NCI-H146 treated with DMSO at 0.1 percent for 48 hours (cell line): Measurements from ENCODE around the gene ANXA6.

ENCODE experiments used
- DNase-seq: peaks from one replicate; lab custom pipeline; 2025; ENCODE audit not compliant: unreplicated experiment; lab: John Stamatoyannopoulos, UW

Gene ANXA6

GRCh38 chr5:151067632-151068432, 89.7 kb downstream of the ANXA6 start:
- no peak for DNase-seq

DNA sequence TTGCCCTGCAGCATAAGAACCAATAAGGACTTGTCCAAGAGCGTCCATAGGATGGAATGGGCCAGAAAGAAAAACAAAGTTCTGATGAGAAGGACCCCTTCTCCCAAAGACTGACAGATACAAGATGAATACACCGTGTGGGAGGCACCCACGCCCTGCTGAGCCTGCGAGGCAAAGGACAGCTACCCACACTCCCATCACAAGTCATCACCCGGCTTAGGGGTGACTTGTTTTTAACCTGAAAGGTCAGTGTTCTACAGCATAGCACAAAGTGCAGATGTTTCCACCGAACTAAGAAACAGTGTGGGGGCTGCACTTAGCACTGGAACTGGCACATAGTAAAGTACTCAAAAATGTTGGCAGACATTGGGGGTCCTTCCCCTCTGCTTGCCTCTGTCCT, 90.7 kb downstream of the ANXA6 start:
- DNase-seq: no peak

DNA sequence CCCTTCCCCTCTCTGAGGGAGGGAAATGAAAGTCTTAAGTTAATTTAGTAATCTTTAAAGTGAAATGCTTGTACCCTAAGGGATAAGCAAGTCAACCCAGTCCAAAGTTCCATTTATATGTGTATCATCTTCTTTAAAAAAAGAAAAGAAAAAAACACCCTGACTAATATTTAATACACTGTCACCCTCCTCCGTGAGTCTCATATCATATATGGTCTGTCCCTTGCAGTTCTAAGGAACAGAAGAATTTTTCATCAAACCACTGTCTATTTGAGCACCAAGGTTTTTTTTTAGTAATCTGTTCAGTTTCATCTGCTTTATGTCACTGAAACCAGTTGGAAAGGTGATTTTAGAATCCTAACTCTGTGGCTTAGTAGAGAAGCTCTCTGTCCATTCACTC, 92.0 kb downstream of the ANXA6 start:
- no peak for DNase-seq

DNA sequence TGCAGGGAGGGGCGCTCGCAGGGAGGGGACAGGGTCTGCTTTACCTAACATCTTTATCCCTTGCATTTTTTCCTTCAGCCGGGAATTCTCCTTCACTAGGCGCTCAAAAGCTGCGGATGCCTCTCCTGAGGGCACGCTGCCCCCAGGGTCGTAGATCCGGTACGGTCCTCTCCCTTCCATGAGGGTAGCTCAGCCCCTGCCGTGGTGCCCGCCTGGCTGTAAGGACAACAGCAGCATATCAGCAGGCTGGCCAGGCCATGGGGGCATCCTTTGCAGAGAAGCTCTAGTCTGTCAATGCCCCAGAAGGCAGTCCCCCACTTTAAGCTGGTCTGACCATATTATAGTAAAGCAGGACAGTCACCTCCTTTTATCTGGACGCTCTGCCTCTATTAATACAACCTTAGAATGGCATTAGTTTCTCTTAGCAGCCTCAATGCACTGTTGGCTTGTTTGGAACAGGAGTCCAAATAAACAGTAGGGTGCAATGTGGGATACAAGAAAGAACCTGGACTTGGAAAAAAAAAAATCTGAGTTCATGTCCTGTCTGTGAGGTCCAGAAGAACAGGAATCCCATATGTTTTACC, 92.6 kb downstream of the ANXA6 start:
- DNase-seq: no peak

- DNase-seq: no peak
Measured at GRCh38 chr5:151063142-151063989, 94.2 kb downstream of the ANXA6 start.

GRCh38 chr5:151062405-151063141, 95.0 kb downstream of the ANXA6 start:
- no peak for DNase-seq

DNA sequence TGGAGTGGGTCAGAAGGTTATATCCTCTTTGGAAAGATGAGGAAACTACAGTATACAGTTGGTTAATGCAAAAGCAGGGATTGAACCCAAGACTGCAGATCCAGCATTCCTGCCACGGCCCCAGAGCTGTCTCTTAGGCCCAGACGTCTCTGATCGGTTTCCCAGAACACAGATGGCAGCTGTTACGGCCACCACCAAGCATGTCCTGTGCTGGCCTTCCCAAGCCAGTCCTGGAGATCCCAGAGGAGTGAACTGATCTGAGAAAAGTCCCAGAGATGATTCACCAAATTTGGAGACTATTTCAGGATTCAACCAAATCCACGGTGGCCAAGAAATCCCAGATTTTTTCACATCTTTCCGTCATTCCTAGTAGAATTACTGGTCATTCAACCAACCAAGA, 96.8 kb downstream of the ANXA6 start:
- no peak for DNase-seq

- DNase-seq: no peak
Measured at GRCh38 chr5:151058891-151059489, 98.6 kb downstream of the ANXA6 start.

DNA sequence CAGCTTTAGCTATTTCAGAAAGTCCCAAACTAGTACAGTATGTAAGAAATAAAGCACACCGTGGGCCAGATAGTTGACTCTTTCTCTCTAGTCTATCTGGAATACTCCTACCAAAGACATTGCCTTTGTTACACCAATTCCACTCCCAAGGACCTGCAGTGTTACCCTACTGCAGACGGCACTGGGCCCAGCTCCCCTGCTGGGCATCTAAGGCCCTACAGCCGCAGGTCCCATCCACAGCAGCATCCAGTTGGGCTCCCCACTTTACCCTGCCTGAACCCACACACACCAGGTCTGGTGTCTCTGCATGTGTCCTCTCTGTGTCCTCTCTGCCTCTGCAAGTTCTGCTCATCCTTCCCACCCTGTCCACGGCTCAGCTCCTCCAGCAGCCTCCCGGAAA, 99.3 kb downstream of the ANXA6 start:
- DNase-seq: no peak

DNA sequence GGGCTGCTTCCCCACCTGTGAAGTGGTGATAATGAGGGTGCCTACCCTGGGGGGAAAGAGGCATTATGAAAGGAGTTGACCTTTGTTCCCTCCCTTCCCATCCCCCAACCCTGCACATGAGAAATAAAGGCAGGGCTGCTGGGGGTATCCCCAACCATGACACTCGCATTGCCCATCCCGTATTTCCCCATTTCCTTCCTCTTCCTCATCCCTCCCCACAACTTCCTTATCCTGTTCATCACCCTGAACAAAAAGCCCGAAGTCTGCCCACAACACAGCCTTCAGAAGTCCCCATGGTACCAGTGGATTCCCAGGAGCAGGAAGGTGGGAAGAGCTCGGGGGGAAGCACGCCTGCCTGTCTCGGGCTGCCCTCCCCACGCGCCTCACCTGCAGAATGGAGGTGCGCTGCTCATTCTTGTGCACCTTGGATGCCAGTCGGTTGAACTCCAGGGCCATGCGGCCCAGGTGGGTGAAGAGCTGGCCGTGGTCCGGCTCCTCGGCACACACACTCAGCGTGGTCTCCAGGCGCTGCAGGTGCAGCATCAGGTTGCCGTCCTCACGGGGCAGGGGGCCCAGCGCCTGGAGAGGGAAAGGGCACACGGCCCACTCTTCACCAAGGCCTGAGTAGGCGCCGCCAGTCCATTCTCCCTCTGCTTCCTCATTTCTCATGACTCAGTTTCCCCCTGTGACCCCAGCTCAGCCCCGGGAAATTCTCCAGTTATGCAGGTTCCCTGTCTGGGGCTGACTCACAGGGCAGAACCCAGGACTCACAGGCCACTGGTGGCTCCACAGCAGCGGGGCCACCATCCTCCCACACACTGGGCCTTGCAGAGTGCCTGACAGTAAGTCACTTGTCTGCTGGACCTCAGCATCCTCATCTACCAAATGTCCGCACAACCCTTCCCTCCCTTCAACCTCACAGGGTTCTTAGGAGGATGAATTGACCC, 100.9 kb downstream of the ANXA6 start:
- no peak for DNase-seq

GRCh38 chr5:151055336-151055735, 102.2 kb downstream of the ANXA6 start:
- no peak for DNase-seq

DNA sequence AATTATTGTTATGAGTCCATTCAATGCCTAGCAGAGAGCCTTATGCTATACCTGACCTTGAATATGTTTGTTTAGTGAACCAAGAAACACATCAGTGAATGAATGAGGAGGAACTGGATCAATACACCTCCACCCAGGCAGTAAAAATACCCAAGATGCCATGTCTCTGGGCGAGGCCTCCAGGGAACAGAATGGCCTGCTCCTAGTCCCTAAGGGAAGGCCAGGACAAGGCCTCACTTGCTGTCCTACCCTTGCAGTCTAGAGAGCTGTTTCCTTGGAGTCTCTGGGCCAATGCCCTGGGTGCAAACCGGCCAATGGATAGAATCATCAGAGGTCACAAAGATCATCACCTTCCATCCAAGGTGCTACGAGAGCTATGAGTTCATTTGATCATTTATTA, 102.9 kb downstream of the ANXA6 start:
- no peak for DNase-seq

- DNase-seq: no peak
Measured at GRCh38 chr5:151053796-151054462, 103.7 kb downstream of the ANXA6 start.

- DNase-seq: no peak
Measured at GRCh38 chr5:151052836-151053235, 104.7 kb downstream of the ANXA6 start.

DNA sequence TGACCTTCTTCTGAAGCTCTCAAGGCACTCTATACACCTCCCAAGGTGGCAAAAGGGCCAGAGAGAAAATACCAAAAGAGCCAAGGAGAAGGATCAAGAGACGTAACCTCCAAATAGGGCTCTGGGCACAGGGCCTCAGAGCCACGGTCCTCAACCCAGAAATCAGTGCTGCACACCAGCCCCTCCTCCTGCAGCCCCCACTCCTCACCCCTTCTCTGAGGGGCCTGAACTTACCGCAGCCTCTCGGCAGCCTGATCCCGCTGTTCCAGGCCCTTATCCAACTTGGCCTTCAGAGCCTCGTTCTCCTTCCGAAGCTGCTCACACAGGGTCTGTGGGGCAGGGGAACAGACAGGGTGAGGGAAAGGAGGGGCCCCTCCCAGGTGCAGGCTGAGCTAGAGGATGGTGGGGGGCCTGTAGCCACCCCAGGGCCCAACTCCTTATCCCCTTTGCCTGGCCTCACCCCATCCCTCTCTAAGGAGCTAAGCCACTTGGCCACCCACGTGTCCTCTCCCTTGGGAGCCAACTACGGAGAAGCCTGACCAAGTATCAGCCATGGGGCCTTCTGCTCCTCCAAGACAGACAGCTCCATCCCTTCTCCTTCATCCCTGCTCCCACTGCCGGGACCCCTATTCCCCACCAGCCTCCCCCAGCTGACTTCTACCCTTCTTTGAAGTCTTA, 105.5 kb downstream of the ANXA6 start:
- no peak for DNase-seq

DNA sequence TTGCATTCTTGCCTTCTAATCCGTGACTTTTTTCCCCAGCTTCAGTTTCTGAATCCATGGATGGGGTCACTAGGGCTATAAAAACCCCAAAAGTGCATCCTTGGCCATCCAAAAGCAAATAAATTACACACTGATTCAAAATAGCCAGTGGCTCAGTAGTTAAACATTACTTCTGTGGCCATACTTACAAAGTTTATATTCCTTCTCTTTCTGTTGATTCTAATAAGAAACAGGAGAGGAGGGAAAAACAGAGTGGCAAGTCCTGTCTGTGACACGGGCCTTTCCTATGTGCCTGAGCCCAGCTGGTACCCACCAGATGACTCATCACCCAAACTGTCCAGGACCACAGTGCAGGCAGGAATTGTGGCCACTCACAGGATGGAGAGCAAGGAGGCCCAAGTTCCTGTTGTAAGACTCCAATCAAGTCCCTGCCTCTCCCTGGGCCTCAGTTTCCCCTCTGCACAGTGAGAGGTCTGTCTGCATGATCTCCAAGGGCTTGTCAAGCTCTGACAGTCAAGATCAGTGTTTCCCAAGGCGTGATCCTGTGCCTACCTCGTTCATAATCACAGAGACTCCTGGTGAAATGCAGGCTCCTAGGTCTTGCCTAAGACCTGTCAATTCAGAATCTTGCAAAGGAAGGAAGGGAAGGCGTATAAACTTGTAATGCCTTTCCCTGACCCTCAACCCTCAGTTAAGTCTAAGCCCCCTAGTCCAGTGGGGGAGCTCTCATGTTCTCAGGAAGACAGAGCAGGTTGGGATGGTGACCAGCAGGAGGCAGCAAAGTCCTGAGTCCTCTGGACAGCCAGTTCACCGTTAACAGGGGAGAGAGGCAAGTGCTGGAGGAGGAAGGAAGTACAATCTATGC, 106.3 kb downstream of the ANXA6 start:
- peak; percentile 18 for DNase-seq
